K562 treated with DMSO at 1 percent for 24 hours (cell line): Measurements from ENCODE around the gene TMEM126B. TPM values are rescaled to one million over a fixed set of nuclear protein-coding genes. Genes with fewer than 3 reads are reported as not detected.

Source experiments
- total RNA-seq: library from RNA; unstranded; fragments of 300-600 nt; gene quantifications from 2 replicates; pipeline ENCODE4 v1.2.3, GENCODE V29; 2022; ENCODE audit warnings: low read depth; ENCODE audit not compliant: insufficient read depth

TMEM126B gene
- 53.9 and 66.6 TPM in 2 replicates for total RNA-seq

DNA sequence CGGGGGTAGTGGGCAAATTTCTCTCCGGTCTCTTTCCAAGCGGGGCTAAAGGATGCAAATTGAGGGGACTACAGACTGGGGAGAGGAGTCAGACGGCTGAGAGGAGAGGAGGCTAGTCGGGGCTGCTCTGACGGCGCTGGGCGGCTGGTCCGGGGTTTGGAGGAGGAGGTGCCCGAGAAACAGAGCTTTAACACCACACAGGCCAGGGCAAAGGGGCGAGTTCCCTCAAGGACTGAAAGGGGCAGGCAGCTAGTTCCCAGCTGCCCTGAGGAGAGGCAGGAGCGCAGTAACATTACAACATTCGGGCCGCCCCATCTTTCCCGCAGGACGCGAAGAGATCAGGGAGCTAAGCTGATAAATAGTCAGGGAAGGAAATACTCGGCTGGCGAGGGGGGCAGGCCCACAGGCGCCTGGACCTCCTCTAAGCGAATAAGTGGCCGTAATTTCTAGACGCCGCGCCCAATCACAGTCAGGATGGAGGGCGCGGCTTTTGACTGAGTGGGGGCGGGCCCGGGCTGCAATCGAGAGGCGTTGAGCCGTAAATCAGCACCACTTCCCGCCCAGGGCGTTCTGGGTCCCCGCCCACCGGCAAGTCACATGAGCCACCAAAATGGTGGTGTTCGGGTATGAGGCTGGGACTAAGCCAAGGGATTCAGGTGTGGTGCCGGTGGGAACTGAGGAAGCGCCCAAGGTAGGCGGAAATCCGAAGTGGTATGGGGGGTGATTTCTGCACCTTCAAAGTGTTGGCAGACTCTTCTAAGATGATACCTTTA lies at the start of gene TMEM126B:
TMEM126B (plus strand) TSS at position 596 of the 773 bp plus-strand sequence; CDS start at position 611, 15 bp downstream.

DNA sequence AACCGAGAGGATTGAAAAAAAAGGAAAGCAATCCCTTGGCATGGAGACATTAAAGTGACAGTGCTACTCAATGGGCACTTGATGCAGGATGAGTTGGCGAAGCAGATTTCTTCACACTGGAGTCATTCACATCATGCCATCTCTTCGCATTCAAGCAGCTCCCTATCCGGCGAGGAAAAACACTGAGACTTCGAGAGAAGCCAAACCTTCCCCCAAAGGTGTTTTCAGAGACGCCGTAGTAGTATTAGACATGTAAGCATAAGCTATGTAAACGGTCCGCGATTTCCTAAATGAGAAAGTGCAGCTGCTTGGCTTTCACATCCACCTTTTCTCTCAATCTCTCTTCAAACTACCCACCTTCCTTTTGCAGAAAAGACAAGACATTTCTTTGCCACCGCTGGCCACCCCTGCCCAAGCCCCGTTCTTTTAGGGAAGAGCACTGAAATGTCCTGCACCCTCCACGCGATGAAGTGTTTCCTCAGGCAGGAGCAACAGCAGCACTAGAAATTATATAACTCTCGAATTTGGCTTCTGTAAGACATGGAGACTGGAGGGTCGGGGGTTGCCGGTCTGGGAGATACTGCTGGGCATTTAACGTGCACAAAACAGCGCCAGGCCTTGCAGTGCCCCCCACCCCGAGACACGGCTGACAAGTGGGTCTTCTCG lies 928 bp upstream of the TMEM126B start, which contains the start of gene DLG2:
DLG2 (minus strand) TSS at position 13 of the 666 bp plus-strand sequence.

DNA sequence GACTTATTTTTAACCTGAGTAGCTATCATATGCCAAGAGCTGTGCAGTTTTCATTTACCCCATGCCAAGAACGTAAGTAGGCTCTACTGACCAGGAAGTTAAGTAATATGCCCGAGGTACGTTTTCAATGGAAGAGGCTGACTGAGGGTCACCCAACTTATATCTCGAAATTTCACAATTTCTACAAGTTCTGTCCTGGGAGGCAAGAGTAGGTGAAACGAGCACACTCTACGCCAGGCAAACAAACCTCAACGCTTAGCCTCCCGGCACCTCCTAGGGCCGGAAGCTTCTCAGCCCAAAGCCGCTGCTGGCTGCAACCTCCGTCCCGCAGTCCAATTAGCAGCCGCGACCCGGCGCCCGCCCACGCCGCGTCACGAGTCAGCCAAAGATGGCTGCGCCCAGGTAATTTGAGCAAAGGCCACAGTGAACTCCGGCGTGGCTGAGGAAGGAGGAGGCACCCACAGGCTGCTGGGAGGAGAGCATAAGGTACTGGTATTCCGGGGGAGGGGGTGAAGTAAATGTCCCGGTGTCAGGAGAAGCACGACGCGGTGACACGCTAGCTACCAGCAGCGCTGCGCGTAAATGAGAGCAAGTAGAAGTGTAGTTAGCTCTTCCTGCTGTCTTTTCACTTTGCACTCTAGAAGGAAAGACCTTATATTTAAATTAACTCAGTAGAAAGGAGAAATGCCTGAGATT lies 19.4 kb downstream of the TMEM126B start, which contains the start of gene TMEM126A:
TMEM126A (plus strand) TSS at position 364 of the 696 bp plus-strand sequence. CDS start 2,289 bp downstream, outside the sequence.

DNA sequence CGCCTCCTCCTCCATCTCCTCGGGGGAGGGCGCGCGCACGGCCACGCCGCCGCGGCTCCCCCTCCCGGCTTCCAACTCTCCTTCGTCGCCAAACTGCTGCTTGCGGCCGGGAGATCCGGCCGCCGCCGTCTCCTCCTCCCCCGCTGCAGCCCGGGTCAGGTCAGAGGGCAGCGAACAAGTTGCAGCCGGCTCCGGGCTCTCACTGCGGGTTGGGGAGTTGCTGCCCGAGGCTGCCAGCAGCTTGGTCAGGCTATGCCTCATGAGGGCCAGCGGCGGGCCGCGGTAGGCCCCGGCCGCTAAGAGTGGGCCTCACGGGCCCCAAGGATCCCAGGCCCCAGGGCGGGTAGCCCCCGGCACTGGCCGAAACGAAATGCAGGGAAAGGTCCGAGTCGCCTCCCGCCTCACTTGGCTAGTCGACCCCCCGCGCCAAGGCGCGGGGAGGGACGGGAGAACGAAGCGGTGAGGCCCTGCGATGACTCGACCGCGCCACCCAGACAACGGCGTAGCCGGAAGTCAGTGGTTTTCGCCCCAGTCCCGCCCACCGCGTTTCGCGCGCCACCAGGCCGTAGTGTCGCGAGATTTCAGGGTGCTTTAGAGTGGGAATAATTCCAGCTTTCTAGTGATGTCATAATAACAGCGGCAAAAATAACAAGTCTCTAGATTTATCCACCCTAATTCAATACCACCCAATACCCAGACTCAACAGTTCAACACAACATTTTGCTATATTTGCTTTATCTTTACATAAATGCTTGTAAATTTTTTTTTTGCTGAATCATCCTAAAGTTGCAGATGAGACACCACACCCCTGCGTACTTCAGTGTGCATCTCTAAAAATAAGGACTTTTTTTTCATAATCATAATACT lies 36.5 kb downstream of the TMEM126B start, which contains the start of gene CREBZF:
CREBZF (minus strand) TSS at position 515 of the 867 bp plus-strand sequence; CDS start at position 261, 254 bp downstream.

DNA sequence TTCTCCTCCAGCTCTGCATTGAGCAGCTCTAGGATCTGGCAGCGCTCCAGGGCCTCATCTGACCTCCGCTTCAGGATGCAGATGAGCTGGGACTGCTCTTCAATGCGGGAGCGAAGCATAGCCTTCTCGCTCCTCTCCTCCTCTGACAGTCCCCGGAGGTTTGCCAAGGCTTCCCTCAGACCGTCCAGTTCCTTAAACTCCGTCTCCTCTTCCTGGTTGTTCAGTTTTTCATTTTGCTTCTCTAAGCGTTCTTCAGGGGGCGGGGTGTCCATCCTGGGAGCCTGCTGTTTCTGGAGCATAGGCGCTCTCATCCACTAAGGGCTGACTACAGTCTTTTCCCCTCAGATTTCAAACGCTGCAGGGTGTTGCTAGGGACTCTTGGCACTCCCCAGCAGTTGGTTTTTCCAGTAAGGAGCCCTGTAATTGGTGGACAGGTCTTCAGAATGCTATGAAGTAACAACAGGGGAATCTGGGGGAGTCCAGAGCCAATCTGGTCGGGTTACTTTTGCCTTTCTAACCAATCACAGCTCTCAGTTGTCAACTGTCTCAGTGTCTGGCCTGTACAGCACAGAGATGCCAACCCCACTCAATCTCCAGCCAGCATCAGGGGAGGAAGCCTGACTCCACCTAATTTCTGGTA lies 57.5 kb downstream of the TMEM126B start, which contains the start of gene CCDC89:
CCDC89 (minus strand) TSS at position 376 of the 640 bp plus-strand sequence; CDS start at position 311, 65 bp downstream.

Other genes starting within 250 kb of the TMEM126B start
- gene DLG2, start 1.2 kb upstream of the TMEM126B start, total RNA-seq: 0.69 and 0.72 TPM in 2 replicates
- gene TMEM126A, start 19.4 kb downstream of the TMEM126B start, total RNA-seq: 31.8 and 36.2 TPM in 2 replicates
- 31.8 and 37.5 TPM in 2 replicates for gene CREBZF, start 36.5 kb downstream of the TMEM126B start, total RNA-seq
- not detected in 2 replicates for gene CCDC89, start 57.6 kb downstream of the TMEM126B start, total RNA-seq
- 0.37 and 2.1 TPM in 2 replicates for gene SYTL2, start 182.5 kb downstream of the TMEM126B start, total RNA-seq
- not detected in 2 replicates for gene CCDC83, start 226.8 kb downstream of the TMEM126B start, total RNA-seq